Measurements from ENCODE around the gene CD53. TPM values are rescaled to one million over a fixed set of nuclear protein-coding genes. Genes with fewer than 3 reads are reported as not detected.
"Not testable (repeated sequence)": the region's sequence is repeated elsewhere in the genome, so short reads cannot be mapped to it uniquely, and the experiment has no call there.

Gene CD53
- total RNA-seq, 1 donor from 2014 or later: not detected

GRCh38 chr1:110928904-110929303, 56.0 kb downstream of the CD53 start:
- TF ChIP-seq CTCF (conservative IDR thresholded peaks at IDR 0.05; ENCODE audit: low read depth, low read length): no peak

GRCh38 chr1:110931097-110931496, 58.1 kb downstream of the CD53 start:
- not testable (repeated sequence) for DNase-seq (ENCODE audit: low read depth); H3K4me3 ChIP-seq (ENCODE audit: low read depth, low read length)

More at GRCh38 chr1:110928904-110929303, 56.0 kb downstream of the CD53 start:
- H3K4me3 ChIP-seq (ENCODE audit: low read depth, low read length): no peak overlapping the region
- DNase-seq (ENCODE audit: low read depth): no peak

- no peak for TF ChIP-seq CTCF (conservative IDR thresholded peaks at IDR 0.05; ENCODE audit: low read depth, low read length)
- no peak for DNase-seq (ENCODE audit: low read depth)
- H3K4me3 ChIP-seq (ENCODE audit: low read depth, low read length): no peak overlapping the region
These were observed 63.6 kb downstream of the CD53 start for GRCh38 chr1:110936567-110936966.

- TF ChIP-seq CTCF (conservative IDR thresholded peaks at IDR 0.05; ENCODE audit: low read depth, low read length): no peak
These were observed 71.9 kb downstream of the CD53 start for GRCh38 chr1:110944806-110945205.

GRCh38 chr1:110945626-110946025, 72.7 kb downstream of the CD53 start:
- DNase-seq (ENCODE audit: low read depth): no peak
- no peak overlapping the region for H3K4me3 ChIP-seq (ENCODE audit: low read depth, low read length)
- TF ChIP-seq CTCF (conservative IDR thresholded peaks at IDR 0.05; ENCODE audit: low read depth, low read length): no peak

More at GRCh38 chr1:110944806-110945205, 71.9 kb downstream of the CD53 start:
- H3K4me3 ChIP-seq (ENCODE audit: low read depth, low read length): no peak overlapping the region
- DNase-seq (ENCODE audit: low read depth): no peak

- TF ChIP-seq CTCF (conservative IDR thresholded peaks at IDR 0.05; ENCODE audit: low read depth, low read length): no peak
- H3K4me3 ChIP-seq (ENCODE audit: low read depth, low read length): no peak overlapping the region
- no peak for DNase-seq (ENCODE audit: low read depth)
These were observed 75.3 kb downstream of the CD53 start for GRCh38 chr1:110948038-110948810.

Other genes with a start within 250 kb of the CD53 start
- gene KCNA3, start 198.2 kb upstream of the CD53 start, total RNA-seq: not detected in 2 replicates
- 11.1 and 12.1 TPM in 2 replicates for gene LRIF1, start 90.8 kb downstream of the CD53 start, total RNA-seq